ENCODE results near the gene VSIG10. TPM values are rescaled to one million over a fixed set of nuclear protein-coding genes. Genes with fewer than 3 reads are reported as not detected.

The VSIG10 gene
- total and polyA plus RNA-seq, 2 of the 13 experiments (the other 11 are each of a cell fraction or from before 2014, with no cell fraction given) = 25.6 to 42.5 TPM

DNA sequence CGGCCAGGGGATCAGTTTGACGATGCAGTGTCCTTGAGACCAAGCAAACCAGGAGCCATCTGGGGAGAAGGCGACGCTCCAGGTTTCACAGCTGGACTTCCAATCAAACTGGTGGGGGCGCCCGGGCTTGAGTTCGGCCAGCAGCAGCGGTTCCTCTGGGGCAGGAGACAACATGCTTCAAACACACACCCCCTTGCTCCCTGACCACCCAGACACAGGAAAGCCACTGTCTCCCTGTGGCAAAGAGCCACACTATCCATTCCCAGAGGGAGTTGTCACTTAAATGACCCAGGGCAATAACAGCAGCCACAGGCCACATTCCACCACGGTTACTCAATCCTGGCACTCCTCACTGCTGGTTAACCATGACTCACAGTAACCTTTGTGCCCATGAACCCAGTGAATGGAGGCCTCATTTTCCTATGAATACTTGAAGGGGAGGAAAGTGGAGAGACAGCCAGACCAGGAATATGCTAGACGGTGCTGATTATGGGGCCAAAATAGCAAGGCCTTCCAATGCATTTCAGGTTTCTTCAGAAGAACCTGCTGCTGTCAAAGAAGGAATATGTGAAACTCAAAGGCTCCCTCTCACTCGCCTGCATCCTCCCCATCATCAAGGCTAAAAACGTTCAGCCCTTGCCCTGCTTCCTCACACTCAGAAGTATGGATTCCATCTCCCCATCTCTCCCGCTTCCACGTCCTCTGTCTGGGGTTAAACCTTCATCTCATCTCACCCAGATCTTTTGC lies 51.3 kb downstream of the VSIG10 start (continued):
- no peak for TF ChIP-seq ZBTB46 (CRISPR knock-in tag; IDR thresholded peaks at IDR 0.05; ENCODE audit: borderline replicate concordance)
- peak; percentile 80 for TF ChIP-seq NR2F6 (IDR thresholded peaks at IDR 0.05)
- TF ChIP-seq NR2F6 (CRISPR knock-in tag; IDR thresholded peaks at IDR 0.05) = peak; percentile 94
- TF ChIP-seq ZNF34 (CRISPR knock-in tag; IDR thresholded peaks at IDR 0.05; ENCODE audit: borderline replicate concordance) = no peak; the same call in 1 of the 2 replicates
- TF ChIP-seq ERF (CRISPR knock-in tag; IDR thresholded peaks at IDR 0.05) = peak; percentile 95
- TF ChIP-seq ZBTB7B (CRISPR knock-in tag; IDR thresholded peaks at IDR 0.05) = peak; percentile 84
- peak; percentile 49; the same call in 1 of the 2 replicates for TF ChIP-seq DR1 (CRISPR knock-in tag; IDR thresholded peaks at IDR 0.05)
- TF ChIP-seq BORCS8-MEF2B (CRISPR knock-in tag; IDR thresholded peaks at IDR 0.05) = peak; percentile 84
- TF ChIP-seq MAZ (IDR thresholded peaks at IDR 0.05; ENCODE audit: borderline replicate concordance, low read depth, low read length) = peak; percentile 35; the same call in 1 of the 2 replicates
- TF ChIP-seq MAZ (CRISPR knock-in tag; IDR thresholded peaks at IDR 0.05; ENCODE audit: low read depth) = peak; percentile 72
- peak; percentile 73 for TF ChIP-seq POLR2G (IDR thresholded peaks at IDR 0.05; ENCODE audit: low read depth, low read length)
- peak; percentile 91; the same call in 1 of the 2 replicates for TF ChIP-seq NFKBIZ (CRISPR knock-in tag; IDR thresholded peaks at IDR 0.05)
- no peak for TF ChIP-seq REL (CRISPR knock-in tag; conservative IDR thresholded peaks at IDR 0.05)
- TF ChIP-seq CREM (IDR thresholded peaks at IDR 0.05) = peak; percentile 68
- no peak for TF ChIP-seq CREM (CRISPR knock-in tag; IDR thresholded peaks at IDR 0.05)
- no peak for TF ChIP-seq NFKB2 (CRISPR knock-in tag; IDR thresholded peaks at IDR 0.05; ENCODE audit: borderline replicate concordance)
- TF ChIP-seq ZNF101 (CRISPR knock-in tag; IDR thresholded peaks at IDR 0.05; ENCODE audit: borderline replicate concordance, low read depth) = no peak
- TF ChIP-seq ZNF550 (CRISPR knock-in tag; IDR thresholded peaks at IDR 0.05; ENCODE audit: borderline replicate concordance) = peak; percentile 60; the same call in 1 of the 2 replicates
- TF ChIP-seq KDM2A (CRISPR knock-in tag; IDR thresholded peaks at IDR 0.05; ENCODE audit: borderline replicate concordance, low read depth) = peak; percentile 83
- TF ChIP-seq BATF2 (CRISPR knock-in tag; IDR thresholded peaks at IDR 0.05) = no peak
- TF ChIP-seq, protein P1, sequence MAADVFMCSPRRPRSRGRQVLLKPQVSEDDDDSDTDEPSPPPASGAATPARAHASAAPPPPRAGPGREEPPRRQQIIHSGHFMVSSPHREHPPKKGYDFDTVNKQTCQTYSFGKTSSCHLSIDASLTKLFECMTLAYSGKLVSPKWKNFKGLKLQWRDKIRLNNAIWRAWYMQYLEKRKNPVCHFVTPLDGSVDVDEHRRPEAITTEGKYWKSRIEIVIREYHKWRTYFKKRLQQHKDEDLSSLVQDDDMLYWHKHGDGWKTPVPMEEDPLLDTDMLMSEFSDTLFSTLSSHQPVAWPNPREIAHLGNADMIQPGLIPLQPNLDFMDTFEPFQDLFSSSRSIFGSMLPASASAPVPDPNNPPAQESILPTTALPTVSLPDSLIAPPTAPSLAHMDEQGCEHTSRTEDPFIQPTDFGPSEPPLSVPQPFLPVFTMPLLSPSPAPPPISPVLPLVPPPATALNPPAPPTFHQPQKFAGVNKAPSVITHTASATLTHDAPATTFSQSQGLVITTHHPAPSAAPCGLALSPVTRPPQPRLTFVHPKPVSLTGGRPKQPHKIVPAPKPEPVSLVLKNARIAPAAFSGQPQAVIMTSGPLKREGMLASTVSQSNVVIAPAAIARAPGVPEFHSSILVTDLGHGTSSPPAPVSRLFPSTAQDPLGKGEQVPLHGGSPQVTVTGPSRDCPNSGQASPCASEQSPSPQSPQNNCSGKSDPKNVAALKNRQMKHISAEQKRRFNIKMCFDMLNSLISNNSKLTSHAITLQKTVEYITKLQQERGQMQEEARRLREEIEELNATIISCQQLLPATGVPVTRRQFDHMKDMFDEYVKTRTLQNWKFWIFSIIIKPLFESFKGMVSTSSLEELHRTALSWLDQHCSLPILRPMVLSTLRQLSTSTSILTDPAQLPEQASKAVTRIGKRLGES (CRISPR knock-in tag; IDR thresholded peaks at IDR 0.05; ENCODE audit: borderline replicate concordance) = no peak
- no peak for TF ChIP-seq ZNF33B (CRISPR knock-in tag; IDR thresholded peaks at IDR 0.05)
- no peak for TF ChIP-seq TAF15 (IDR thresholded peaks at IDR 0.05; ENCODE audit: low read depth, low read length, poor library complexity, severe bottlenecking)
- TF ChIP-seq ZNF563 (CRISPR knock-in tag; IDR thresholded peaks at IDR 0.05) = peak; percentile 54; the same call in 1 of the 2 replicates
- TF ChIP-seq KLF15 (CRISPR knock-in tag; IDR thresholded peaks at IDR 0.05; ENCODE audit: borderline replicate concordance) = no peak
- TF ChIP-seq ZKSCAN1 (IDR thresholded peaks at IDR 0.05; ENCODE audit: low read length) = no peak
